EL (cell line): ENCODE data around the gene ZNF579.
"Not testable (repeated sequence)": the region's sequence is repeated elsewhere in the genome, so short reads cannot be mapped to it uniquely, and the experiment has no call there.

Experiments used
- DNase-seq: peaks from one replicate; pipeline ENCODE4 v3.0.0-alpha.2; 2016

The ZNF579 gene

DNA sequence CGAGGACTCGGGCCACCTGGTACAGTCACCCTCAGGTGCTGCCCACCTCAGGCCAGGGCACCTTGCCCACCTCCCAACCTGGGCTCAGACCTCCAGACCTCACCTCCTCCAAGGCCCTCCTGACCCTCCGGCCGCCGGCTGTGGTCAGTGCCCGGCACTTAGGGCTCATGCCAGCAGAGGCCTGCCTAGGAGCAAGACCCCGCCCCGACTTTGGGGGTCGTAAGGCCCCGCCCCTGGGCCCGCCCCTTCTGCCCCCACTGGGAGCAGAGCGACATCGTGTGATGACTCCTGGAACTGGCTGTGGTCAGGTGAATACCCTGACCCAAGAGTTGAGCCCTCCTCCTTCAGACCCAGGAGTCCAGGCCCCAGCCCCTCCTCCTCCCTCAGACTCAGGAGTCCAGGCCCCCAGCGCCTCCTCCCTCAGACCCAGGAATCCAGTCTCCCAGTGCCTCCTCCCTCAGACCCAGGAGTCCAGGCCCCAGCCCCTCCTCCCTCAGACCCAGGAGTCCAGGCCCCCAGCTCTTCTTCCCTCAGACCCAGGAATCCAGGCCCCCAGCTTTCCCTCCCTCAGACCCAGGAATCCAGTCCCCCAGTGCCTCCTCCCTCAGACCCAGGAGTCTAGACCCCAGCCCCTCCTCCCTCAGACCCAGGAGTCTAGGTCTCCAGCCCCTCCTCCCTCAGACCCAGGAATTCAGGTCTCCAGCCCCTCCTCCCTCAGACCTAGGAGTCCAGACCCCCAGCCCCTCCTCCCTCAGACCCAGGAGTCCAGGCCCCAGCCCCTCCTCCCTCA lies 43.5 kb downstream of the ZNF579 start, which contains the start of gene SBK2:
SBK2 (minus strand) TSS at position 183 of the 790 bp plus-strand sequence. CDS start 839 bp downstream, outside the sequence.
- no peak for DNase-seq

- DNase-seq, result no peak
Observed at GRCh38 chr19:55536366-55536765, 44.3 kb downstream of the ZNF579 start.

- no peak for DNase-seq
Observed at GRCh38 chr19:55535965-55536350, 44.7 kb downstream of the ZNF579 start.

- no peak for DNase-seq
Observed at GRCh38 chr19:55535173-55535964, 45.3 kb downstream of the ZNF579 start.

- DNase-seq, result not testable (repeated sequence)
Observed at GRCh38 chr19:55534280-55534679, 46.4 kb downstream of the ZNF579 start.

- no peak for DNase-seq
Observed at GRCh38 chr19:55530996-55531395, 49.7 kb downstream of the ZNF579 start.

- no peak for DNase-seq
Observed at GRCh38 chr19:55529636-55530234, 50.9 kb downstream of the ZNF579 start.

- no peak for DNase-seq
Observed at GRCh38 chr19:55528030-55528803, 52.4 kb downstream of the ZNF579 start.

DNA sequence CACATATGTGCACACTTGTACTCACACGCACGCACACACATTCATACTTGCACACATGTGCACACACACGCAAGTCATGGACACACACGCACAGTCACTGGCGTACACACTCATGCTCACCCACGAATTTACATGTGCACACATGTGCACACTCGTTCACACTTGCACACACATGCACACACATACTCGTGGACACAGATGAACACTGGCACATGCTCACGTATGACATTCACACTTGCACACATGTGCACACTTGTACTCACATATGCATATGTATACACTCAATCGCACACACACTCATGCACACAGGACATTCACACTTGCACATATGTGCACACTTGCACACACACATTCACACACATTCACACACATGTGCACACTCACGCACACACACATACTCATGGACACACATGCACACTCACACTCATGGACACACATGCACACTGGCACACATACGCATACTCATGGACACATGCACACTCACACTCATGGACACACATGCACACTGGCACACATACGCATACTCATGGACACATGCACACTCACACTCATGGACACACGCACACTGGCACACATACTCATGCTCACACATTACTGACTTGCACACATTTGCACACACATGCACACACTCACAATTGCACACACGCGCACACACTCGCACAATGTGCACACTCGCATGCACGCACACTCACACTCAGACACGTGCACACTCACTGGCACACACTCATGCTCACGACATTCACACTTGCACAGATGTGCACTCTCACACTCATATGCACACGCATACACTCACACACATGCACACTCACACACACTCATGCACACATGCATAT lies 53.2 kb downstream of the ZNF579 start:
- DNase-seq, result no peak
